Neutrophil (primary cell): Measurements from ENCODE around the gene RPL10.

Source experiments
- H3K27ac ChIP-seq: fragments of 200-600 bp; sonication (generic); 2 replicates; pipeline ENCODE4 v1.5.1; 2016; ENCODE audit warnings: mild to moderate bottlenecking, moderate library complexity
- H3K27me3 ChIP-seq: fragments of 200-600 bp; sonication (generic); 2 replicates; pipeline ENCODE4 v1.6.0; 2016; ENCODE audit warnings: mild to moderate bottlenecking
- H3K36me3 ChIP-seq: fragments of 200-600 bp; sonication (generic); 2 replicates; pipeline ENCODE4 v1.5.1; 2017
- H3K4me1 ChIP-seq, 2 experiments: fragments of 200-600 bp in 1 of 2; sonication (generic) in 1 of 2; 1 replicate in 1 of 2; 2 replicates in 1 of 2; pipeline versions ENCODE4 v1.5.1 to v1.6.1; 2013 to 2016; ENCODE audit warnings: low read depth in 1 of 2, low read length in 1 of 2, mild to moderate bottlenecking in 1 of 2, moderate library complexity in 1 of 2; ENCODE audit not compliant: control insufficient read depth in 1 of 2, insufficient read depth in 1 of 2
- H3K4me3 ChIP-seq, 2 experiments: fragments of 200-600 bp in 1 of 2; sonication (generic) in 1 of 2; 1 replicate in 1 of 2; 2 replicates in 1 of 2; pipeline ENCODE4 v1.5.1; 2013 to 2016; ENCODE audit warnings: low read depth in 1 of 2, low read length in 1 of 2, mild to moderate bottlenecking in 1 of 2, moderate library complexity in 1 of 2
- H3K9me3 ChIP-seq: fragments of 200-600 bp; sonication (generic); 2 replicates; pipeline ENCODE4 v1.5.1; 2016
- TF ChIP-seq, protein P1 (sequence below): fragments of 200-600 bp; sonication (generic); IDR thresholded peaks from 2 replicates; pipeline ENCODE4 v1.5.1; 2016; ENCODE audit warnings: antibody characterized with exemption

Gene RPL10

DNA sequence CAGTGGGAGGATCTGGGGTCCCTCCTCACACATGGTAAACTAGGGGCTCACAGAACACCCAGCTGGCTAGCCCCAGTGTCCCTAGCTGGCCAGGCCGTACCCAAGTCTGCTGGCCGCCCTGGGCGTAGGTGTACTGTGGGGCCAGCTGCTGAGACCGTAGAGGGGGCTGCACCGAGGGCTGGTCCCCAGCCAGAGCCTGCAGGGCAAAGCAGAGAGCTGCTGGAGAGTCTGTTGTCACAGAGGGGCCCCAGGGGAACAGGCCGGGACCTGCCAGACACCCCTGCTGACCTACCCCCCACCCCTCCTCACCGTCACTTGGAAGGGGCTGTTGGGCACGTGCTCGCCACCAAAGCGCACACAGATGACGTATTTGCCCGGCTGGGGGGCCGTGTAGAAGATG, 43.7 kb upstream of the RPL10 start:
- Histone ChIP-seq H3K27me3 (no peaks in the 10 kb centered on the region), H3K36me3 (peaks cover 100% of the 10 kb centered on the region), H3K4me3 (no peak overlapping the region), H3K9me3 (no peaks in the 10 kb centered on the region), H3K4me1 (peaks cover 0 to 5% of the 10 kb centered on the region in 2 experiments), H3K27ac (no peak overlapping the region)
- TF ChIP-seq, protein P1, sequence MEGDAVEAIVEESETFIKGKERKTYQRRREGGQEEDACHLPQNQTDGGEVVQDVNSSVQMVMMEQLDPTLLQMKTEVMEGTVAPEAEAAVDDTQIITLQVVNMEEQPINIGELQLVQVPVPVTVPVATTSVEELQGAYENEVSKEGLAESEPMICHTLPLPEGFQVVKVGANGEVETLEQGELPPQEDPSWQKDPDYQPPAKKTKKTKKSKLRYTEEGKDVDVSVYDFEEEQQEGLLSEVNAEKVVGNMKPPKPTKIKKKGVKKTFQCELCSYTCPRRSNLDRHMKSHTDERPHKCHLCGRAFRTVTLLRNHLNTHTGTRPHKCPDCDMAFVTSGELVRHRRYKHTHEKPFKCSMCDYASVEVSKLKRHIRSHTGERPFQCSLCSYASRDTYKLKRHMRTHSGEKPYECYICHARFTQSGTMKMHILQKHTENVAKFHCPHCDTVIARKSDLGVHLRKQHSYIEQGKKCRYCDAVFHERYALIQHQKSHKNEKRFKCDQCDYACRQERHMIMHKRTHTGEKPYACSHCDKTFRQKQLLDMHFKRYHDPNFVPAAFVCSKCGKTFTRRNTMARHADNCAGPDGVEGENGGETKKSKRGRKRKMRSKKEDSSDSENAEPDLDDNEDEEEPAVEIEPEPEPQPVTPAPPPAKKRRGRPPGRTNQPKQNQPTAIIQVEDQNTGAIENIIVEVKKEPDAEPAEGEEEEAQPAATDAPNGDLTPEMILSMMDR, result no peak

DNA sequence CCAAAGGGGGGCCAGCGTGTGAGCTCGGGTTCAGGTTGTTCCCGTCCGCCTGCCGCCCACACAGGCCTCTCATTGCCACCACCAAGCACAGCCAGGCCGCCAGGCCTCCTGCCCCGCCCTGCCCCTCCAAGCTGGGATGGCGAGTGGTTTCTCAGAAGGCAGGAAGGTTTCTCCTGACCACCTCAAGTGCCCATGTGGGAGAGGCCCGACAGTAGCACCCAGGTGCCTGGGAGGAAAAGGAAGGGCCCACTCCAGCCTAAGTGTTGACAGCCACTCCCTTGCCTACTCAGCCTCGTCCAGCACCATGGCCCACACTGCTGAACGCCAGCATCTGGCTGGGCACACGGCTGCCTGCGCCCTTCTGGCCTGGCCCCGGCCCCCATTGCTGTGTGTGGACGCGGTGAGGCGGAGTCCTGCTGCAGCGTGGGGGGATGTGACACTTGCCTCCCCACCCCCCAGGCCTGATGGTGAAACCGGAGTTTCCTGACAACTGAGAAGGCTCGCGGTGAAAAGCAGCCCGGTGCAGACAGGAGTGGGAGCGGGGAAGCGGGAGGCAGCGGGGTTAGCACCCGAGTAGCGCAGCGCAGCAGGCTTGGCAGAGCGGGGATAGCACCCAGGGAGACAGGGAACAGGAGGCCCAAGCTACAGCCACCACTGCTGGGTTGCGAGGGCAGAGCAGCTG, 42.9 kb upstream of the RPL10 start:
- Histone ChIP-seq H3K27ac (peak overlapping the region; percentile 42), H3K9me3 (no peaks in the 10 kb centered on the region), H3K36me3 (peaks cover 100% of the 10 kb centered on the region), H3K27me3 (no peaks in the 10 kb centered on the region), H3K4me3 (no peak overlapping the region), H3K4me1 (peaks cover 0 to 5% of the 10 kb centered on the region in 2 experiments)
- TF ChIP-seq, protein P1, result no peak

DNA sequence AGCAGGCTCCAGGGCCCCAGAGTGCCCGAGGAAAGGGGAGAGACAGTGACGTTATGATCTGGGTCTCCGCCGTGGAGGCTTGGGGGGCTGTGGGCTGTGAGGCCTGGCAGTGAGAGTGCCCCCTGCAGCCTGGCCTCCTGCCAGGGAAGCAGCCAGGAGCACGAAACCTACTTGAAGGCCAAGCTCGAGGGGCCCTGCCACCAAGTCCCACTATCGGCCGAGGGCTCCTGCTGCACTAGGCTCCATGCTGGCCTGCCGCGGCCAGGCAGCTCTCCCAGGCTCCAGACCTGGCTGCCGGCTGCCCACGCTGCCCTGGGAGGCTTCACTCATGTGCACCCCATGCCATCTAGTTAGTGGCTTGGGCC, 42.4 kb upstream of the RPL10 start:
- Histone ChIP-seq H3K9me3 (no peaks in the 10 kb centered on the region), H3K27ac (peak overlapping the region; percentile 42), H3K27me3 (no peaks in the 10 kb centered on the region), H3K4me1 (peaks cover 0 to 5% of the 10 kb centered on the region in 2 experiments), H3K4me3 (no peak overlapping the region), H3K36me3 (peaks cover 100% of the 10 kb centered on the region)
- TF ChIP-seq, protein P1, result no peak

DNA sequence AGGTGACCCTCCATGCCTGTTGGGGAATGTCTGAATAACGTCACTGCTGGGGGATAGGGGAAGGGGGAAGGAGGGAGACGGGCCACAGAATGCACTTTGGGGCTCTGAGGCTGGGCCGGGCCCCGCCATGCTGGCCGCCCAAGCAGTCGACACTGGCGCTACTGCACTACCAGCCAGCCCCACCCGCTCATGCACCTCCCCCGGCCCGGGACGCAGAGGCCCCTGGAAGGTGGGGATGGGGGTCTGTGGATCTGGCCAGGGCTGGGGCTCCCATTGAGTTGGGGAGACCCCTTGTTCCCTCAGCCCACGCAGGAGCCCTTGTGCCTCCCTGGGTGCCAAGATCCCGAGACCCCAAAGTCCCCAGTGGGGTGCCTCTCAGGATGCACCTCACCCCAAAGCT, 41.6 kb upstream of the RPL10 start:
- Histone ChIP-seq H3K27me3 (no peaks in the 10 kb centered on the region), H3K4me3 (no peak overlapping the region), H3K36me3 (peaks cover 98% of the 10 kb centered on the region), H3K9me3 (no peaks in the 10 kb centered on the region), H3K4me1 (peaks cover 0 to 5% of the 10 kb centered on the region in 2 experiments), H3K27ac (no peak overlapping the region)
- TF ChIP-seq, protein P1, result no peak

DNA sequence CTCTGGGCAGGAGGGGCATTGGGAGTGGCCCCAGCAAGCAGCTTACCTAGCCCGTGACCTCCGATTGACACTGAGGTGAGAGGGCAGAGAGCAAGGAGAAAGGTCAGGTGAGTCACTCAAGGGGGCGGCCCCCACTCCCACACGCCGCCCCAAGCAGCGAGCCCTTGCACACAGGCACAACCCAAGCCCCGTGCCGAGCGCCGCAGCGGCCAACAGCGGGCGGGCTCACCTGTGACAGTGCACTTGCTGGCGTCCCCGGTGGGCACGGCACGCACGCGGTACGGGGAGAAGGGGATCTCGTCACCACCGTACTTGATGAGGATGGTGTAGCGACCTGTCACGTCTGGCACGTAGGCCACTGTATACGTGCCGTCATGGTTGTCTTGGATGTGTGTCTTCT, 41.0 kb upstream of the RPL10 start:
- Histone ChIP-seq H3K4me1 (peaks cover 0 to 5% of the 10 kb centered on the region in 2 experiments), H3K4me3 (no peak overlapping the region), H3K27me3 (no peaks in the 10 kb centered on the region), H3K9me3 (no peaks in the 10 kb centered on the region), H3K27ac (no peak overlapping the region), H3K36me3 (peaks cover 98% of the 10 kb centered on the region)
- TF ChIP-seq, protein P1, result no peak
